HG02870 (cell line): ENCODE results near the gene HECTD1.
"Not testable (repeated sequence)": the region's sequence is repeated elsewhere in the genome, so short reads cannot be mapped to it uniquely, and the experiment has no call there.

Experiments
- ATAC-seq: cut with Tn5 transposase; IDR thresholded peaks from one replicate; pipeline ENCODE4 v1.9.1; 2021; ENCODE audit warnings: mild to moderate bottlenecking, moderate library complexity; ENCODE audit not compliant: unreplicated experiment

HECTD1 gene

GRCh38 chr14:31057701-31058364 lies 149.8 kb downstream of the HECTD1 start:
- no peak for ATAC-seq

- no peak for ATAC-seq
Measured at GRCh38 chr14:31057035-31057434, 150.6 kb downstream of the HECTD1 start.

- not testable (repeated sequence) for ATAC-seq
Measured at GRCh38 chr14:31052905-31053586, 154.5 kb downstream of the HECTD1 start.

GRCh38 chr14:31051511-31051910 lies 156.1 kb downstream of the HECTD1 start:
- no peak for ATAC-seq

- no peak for ATAC-seq
Measured at GRCh38 chr14:31051023-31051422, 156.6 kb downstream of the HECTD1 start.
